22Rv1 (cell line): ENCODE data around the gene ECE1.
"Not testable (repeated sequence)": the region's sequence is repeated elsewhere in the genome, so short reads cannot be mapped to it uniquely, and the experiment has no call there.

ENCODE experiments used
- H3K27ac ChIP-seq: fragments of 450-650 bp; 2 replicates; pipeline ENCODE4 v1.5.1; 2017
- ZFX ChIP-seq: fragments of 450-650 bp; IDR thresholded peaks from 2 replicates; pipeline ENCODE4 v1.6.1; 2017; ENCODE audit warnings: antibody characterized with exemption, borderline replicate concordance
- TF ChIP-seq, protein P1 (sequence below): fragments of 450-650 bp; IDR thresholded peaks from 2 replicates; pipeline ENCODE4 v1.5.1; 2017; ENCODE audit warnings: mild to moderate bottlenecking

The ECE1 gene

DNA sequence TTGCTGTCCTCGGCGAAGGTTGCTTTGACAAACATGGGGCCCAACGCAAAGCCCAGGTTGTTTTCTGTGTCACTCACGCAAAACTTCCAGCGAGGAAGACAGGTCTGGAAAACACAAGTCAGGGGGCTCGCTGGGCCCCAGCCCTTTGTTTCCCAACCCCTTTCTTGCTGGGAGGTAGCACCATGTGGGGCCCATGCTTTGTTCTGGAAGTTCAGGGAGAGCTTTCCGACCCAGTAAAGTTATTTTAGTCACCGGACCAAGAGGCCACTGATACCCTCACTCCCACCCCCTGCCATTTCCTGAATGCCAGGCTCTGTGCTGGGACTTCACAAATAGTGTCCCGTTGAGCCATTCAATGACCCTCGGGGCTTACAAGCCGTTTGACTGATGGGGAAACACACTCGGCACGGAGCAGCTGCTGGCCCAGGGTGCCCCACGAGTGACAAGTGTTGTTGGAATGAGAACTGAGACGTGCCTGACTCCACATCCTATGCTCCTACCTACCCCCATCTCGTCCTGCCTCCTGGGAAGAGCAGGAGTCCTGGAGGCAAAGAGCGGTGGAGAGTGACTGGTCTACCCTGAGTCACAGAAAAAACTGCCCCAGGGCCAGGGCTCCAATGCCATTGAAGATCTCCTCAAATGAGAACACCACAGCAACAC is 52.0 kb downstream of the ECE1 start:
- no peak overlapping the region for H3K27ac ChIP-seq
- TF ChIP-seq ZFX: no peak
- TF ChIP-seq, protein P1, sequence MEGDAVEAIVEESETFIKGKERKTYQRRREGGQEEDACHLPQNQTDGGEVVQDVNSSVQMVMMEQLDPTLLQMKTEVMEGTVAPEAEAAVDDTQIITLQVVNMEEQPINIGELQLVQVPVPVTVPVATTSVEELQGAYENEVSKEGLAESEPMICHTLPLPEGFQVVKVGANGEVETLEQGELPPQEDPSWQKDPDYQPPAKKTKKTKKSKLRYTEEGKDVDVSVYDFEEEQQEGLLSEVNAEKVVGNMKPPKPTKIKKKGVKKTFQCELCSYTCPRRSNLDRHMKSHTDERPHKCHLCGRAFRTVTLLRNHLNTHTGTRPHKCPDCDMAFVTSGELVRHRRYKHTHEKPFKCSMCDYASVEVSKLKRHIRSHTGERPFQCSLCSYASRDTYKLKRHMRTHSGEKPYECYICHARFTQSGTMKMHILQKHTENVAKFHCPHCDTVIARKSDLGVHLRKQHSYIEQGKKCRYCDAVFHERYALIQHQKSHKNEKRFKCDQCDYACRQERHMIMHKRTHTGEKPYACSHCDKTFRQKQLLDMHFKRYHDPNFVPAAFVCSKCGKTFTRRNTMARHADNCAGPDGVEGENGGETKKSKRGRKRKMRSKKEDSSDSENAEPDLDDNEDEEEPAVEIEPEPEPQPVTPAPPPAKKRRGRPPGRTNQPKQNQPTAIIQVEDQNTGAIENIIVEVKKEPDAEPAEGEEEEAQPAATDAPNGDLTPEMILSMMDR: no peak

GRCh38 chr1:21237446-21238088 is 52.7 kb downstream of the ECE1 start:
- H3K27ac ChIP-seq: no peak overlapping the region
- no peak for TF ChIP-seq ZFX
- TF ChIP-seq, protein P1: no peak

GRCh38 chr1:21236178-21236577 is 54.1 kb downstream of the ECE1 start:
- H3K27ac ChIP-seq: no peak overlapping the region
- TF ChIP-seq ZFX: no peak
- TF ChIP-seq, protein P1: no peak

DNA sequence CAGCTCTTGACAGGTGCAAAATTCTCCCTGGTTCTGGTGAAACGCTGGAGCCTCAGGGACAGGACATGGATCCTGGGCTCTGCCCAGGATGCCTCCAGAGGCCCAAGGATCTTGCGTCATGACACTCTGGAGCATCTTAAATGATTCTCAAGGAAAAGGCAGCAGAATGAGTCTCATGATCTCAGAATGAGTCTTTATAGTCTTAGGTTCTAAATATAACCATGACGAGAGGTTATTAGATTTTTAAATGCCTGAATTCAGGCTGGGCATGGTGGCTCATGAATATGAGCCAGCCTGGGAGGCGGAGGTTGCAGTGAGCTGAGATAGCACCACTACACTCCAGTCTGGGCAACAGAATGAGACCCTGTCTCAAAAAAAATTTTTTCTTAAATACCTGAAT is 55.5 kb downstream of the ECE1 start:
- H3K27ac ChIP-seq: no peak overlapping the region
- no peak for TF ChIP-seq ZFX
- TF ChIP-seq, protein P1: no peak

DNA sequence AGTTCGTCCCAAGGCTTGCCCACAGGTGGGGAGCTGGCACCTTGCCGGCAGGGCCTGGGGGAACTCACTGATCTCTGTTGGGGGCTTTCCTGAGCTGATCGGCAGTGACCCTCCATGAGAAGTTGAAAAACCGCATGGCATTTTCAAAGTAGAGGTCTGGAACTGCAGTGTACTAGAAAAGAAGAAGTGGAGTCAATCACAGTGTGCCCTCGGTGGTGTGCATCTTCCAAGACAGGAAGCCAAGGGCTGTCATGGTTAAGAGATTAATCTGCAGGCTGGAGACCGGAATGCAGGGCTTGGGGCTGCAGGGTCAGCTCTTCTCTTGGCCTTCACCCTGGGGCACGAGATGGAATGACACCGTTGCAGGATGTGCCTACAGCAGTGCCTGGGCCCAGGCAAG is 56.8 kb downstream of the ECE1 start:
- TF ChIP-seq, protein P1: no peak
- TF ChIP-seq ZFX: no peak
- no peak overlapping the region for H3K27ac ChIP-seq

- no peak overlapping the region for H3K27ac ChIP-seq
- TF ChIP-seq ZFX: no peak
- TF ChIP-seq, protein P1: peak; percentile 88
Observed at GRCh38 chr1:21232044-21232443, 58.2 kb downstream of the ECE1 start.

DNA sequence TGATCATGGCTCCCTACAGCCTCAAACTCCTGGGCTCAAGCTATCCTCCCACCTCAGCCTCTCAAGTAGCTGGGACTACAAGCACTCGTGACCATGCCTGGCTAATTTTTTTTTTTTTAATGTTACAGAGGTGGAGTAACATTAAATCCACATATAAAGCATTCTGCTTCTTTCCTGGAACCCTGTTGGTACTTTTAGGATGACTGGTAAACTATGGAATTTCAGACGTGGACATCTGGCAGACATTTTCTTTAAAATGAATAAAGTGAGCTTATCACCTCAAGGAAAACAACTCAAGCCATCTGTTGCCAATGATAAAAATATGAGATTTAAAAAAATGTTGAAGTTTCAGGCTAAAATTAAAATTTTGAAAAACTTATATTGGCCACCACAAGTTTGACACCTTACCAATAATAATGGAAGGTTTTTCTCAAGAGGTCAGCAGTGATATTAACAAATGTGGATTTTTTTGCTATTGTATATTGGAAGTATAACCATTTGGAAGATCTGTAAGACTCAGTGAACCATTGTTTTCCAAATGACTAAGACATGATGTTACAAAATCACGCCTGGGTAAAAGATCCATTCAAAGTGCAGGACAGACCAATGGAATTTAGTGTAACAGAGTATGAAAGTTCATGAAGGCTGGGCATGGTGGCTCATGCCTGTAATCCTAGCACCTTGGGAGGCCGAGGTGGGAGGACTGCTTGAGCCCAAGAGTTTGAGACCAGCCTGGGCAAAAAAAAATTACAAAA is 60.8 kb downstream of the ECE1 start:
- TF ChIP-seq ZFX: no peak
- TF ChIP-seq, protein P1: no peak
- H3K27ac ChIP-seq: no peak overlapping the region

DNA sequence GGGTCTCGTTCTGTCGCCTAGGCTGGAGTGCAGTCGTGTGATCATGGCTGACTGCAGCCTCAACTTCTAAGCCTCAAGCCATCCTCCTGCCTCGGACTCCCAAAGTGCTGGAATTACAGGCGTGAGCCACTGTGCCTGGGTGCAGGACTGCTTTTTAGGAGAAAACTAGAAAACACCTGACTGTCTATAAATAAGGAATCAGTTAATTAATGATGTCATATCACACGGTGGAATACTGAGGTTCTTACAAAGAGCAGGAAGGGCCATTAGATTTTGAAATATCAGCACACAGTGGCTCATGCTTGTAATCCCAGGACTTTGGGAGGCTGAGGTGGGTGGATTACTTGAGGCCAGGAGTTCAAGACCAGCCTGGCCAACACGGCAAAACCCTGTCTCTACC is 62.0 kb downstream of the ECE1 start:
- not testable (repeated sequence) for H3K27ac ChIP-seq
